ENCODE data around the gene DMD.

DNA sequence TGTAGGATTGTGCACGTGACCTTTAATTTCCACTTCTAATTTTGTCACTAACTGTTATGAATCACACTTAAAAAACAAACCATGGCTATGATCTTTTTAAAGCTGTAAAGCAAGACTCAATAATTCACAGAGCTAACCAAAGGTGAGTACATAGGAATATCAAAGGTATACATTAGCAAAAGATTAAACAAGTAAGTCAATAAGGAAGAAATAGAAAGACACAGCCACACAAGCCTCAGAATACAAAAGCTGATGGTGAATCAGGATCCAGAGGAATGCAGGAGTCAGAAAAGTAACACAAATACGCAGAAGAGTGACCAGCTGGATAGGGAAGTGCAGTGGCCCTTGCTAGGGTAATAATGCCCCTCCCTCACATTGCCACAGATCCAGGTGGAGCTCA lies 943.6 kb downstream of the DMD start:
- TF ChIP-seq, protein P1, sequence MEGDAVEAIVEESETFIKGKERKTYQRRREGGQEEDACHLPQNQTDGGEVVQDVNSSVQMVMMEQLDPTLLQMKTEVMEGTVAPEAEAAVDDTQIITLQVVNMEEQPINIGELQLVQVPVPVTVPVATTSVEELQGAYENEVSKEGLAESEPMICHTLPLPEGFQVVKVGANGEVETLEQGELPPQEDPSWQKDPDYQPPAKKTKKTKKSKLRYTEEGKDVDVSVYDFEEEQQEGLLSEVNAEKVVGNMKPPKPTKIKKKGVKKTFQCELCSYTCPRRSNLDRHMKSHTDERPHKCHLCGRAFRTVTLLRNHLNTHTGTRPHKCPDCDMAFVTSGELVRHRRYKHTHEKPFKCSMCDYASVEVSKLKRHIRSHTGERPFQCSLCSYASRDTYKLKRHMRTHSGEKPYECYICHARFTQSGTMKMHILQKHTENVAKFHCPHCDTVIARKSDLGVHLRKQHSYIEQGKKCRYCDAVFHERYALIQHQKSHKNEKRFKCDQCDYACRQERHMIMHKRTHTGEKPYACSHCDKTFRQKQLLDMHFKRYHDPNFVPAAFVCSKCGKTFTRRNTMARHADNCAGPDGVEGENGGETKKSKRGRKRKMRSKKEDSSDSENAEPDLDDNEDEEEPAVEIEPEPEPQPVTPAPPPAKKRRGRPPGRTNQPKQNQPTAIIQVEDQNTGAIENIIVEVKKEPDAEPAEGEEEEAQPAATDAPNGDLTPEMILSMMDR (IDR thresholded peaks at IDR 0.05; ENCODE audit: low read length) = no peak
- no peak for TF ChIP-seq EZH2 (optimal IDR thresholded peaks at IDR 0.05; ENCODE audit: low read depth, low read length)
- TF ChIP-seq EZH2phosphoT487 (IDR thresholded peaks at IDR 0.05; ENCODE audit: low read length) = no peak

All from MM.1S (cell line).